GM12874 (cell line): ENCODE measurements around the gene SYT8.

Source experiments
- TF ChIP-seq, protein P1 (sequence below): IDR thresholded peaks from 2 replicates; pipeline ENCODE4 v1.5.1; 2011; ENCODE audit warnings: low read depth, mild to moderate bottlenecking, control low read depth, low read length, moderate library complexity; ENCODE audit not compliant: insufficient read depth

SYT8 gene

GRCh38 chr11:1872267-1872985, 37.6 kb downstream of the SYT8 start:
- TF ChIP-seq, protein P1, sequence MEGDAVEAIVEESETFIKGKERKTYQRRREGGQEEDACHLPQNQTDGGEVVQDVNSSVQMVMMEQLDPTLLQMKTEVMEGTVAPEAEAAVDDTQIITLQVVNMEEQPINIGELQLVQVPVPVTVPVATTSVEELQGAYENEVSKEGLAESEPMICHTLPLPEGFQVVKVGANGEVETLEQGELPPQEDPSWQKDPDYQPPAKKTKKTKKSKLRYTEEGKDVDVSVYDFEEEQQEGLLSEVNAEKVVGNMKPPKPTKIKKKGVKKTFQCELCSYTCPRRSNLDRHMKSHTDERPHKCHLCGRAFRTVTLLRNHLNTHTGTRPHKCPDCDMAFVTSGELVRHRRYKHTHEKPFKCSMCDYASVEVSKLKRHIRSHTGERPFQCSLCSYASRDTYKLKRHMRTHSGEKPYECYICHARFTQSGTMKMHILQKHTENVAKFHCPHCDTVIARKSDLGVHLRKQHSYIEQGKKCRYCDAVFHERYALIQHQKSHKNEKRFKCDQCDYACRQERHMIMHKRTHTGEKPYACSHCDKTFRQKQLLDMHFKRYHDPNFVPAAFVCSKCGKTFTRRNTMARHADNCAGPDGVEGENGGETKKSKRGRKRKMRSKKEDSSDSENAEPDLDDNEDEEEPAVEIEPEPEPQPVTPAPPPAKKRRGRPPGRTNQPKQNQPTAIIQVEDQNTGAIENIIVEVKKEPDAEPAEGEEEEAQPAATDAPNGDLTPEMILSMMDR = no peak

DNA sequence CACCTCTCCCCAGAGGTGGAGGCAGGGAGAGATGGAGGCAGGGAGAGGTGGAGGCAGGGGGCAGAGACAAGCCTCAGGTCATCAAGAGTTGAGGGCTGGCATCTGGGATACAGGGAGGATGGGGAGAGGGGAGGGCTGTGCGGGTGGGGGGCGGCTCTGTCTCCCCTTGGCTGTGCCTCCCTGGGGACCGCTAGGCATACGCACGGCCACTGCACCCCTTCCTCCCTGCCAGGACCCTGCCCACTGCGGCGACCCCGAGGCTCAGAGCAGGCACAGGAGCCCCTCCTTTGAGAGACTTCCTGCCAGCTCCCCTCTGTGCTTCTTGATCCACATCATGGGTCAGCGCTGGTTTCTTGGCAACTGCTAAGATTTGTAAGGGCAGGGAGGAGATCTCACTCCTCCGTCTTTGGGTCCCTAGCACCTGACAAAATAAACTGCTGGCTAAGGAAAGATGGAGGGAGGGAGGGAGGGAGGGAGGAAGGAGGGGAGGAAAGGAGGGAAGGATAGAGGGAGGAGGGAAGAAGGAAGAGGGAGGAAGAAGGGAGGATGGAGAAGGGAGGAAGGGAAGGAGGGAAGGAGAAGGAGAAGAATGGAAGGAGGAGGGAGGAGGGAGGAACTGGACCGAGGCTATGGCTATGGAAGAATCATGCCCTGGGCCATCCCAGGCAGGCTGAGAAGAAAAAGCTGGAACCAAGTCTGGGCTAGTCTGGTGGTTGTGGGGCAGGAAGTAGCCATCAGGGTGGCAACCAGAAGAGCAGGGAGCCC, 38.4 kb downstream of the SYT8 start:
- TF ChIP-seq, protein P1 = no peak

- TF ChIP-seq, protein P1 = no peak
Observed at GRCh38 chr11:1875093-1875850, 40.5 kb downstream of the SYT8 start.

DNA sequence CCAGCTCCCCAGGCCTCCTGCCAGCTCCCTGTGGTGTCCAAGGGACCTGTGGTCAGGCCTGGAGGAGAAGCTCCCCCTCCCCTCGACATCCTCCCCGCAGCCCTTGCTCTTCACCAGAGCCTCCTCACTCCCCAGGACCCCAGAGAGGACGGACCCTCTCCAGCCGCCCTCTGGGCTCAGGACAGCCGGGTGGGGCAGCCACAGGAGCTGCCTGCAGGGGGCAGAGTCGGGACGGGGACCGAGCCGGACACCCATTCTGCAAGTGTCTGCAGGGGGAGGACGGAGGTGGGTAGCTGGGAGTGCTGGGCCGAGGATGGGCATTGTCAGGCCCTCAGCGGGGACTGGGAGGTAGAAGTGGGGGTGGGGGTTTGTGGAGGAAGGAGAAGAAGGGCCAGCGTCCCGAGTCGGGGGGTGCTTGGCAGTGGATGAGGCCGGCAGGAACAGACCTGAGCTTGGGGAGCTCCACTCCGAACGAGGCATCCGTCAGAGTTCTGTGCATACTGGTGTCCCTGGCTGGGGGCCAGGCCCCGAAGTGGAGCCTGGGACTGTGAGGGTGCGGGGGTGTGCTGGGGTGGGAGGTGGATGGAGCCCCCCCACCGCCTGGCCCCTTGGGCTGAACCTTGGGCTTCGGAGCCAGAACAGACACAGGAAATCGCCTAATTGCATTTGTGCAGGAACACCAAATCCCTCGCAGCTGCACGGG, 41.7 kb downstream of the SYT8 start:
- TF ChIP-seq, protein P1 = peak; percentile 51

- TF ChIP-seq, protein P1 = no peak
Observed at GRCh38 chr11:1877211-1878136, 42.7 kb downstream of the SYT8 start.

DNA sequence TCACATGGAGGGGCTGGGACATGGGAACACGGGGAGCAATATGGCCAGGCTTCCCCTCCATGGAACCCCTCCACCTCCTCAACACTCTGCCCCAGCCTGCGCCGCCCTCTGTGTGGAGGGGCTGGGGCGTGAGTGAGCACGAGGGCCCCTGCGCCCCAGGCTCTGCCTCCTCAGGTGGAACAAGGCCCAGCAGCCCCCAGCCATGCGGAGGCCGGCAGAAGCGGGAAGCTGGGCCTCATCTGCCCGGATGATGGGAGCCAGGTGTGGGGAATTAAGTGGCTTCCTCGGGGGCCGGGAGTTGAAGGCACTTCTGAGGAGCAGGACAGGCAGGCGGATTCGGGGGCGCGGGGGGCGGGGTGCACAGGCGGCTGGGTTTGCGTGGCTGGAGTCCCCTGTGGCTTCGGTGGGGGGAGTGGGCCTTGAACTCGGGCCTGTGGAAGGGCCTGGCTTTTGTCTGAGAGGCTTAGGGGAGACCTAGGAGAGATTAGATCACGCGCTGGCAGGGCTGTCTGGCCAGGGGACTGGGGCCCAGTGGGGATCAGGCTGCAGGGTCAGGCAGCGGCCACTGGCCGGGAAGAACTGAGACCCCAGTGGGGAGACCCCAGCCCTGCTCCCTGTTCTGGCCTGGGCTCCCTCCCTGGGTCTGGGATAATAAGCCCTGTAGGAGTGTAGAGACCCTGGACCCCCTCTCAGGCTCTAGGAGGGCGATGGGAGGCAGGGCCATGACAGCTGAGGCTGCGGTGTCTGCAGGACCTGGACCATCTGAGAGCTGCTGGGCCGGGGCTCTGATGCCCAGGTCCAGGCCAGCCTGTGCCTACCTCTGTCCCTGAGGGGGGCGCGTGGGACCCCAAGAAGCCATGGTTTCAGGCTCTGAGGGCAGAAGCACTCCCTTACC, 43.6 kb downstream of the SYT8 start:
- TF ChIP-seq, protein P1 = no peak
